ENCODE measurements around the gene SPAG17. TPM values are rescaled to one million over a fixed set of nuclear protein-coding genes. Genes with fewer than 3 reads are reported as not detected.

Gene SPAG17
- not detected in 5 replicates for total RNA-seq (2022; extraction: Qiagen RNA extraction)

DNA sequence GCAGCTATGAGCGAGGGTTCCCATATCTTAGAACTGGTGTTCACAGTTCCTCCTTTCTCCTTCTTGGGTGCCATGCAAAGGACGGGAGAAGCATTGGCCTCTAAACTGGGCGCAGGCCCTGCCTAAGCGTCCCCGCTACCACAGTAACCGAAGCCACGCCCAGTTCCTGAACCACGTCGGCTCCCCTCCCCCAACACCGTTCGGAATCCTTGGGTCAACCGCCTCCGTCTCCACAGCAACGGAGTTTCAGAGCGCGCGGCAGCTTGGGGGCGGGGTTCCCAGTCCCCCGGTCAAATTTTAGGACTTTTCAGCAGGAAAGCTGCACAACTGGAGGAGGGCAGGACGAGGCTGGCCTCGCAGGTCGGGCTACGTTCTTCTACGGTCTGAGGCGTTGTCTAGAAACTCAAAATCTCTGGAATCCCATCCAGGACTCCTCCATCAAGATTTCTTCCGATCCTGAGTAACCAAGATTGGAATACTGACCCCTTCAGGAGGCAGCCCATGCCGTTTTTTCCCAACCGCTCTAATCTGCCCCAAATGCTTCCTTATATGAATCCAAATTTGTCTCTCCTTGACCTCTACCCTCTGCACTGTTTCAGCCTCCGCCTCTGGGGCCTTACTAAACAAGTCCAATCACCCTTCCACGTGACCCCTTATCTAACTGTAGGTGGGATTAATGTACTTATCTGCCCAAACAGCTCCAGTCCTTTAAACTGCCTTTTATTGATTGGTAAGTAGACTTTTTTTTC is at the start of gene SPAG17:
TSS of gene SPAG17 (minus strand) at position 145 of the 749 bp plus-strand sequence. CDS start at position 74, 71 bp downstream.

GRCh38 chr1:117929343-117930172 is 255.5 kb downstream of the SPAG17 start, which contains the start of the genes GDAP2 and WDR3:
Gene GDAP2 (minus strand): TSS chr1:117929621. CDS start chr1:117920357, 9,264 bp downstream.
Gene WDR3 (plus strand): TSS chr1:117929739. CDS start chr1:117933320, 3,581 bp downstream.

